ENCODE measurements around the gene PARVB.

Gene PARVB

GRCh38 chr22:44214764-44215163, 190.7 kb downstream of the PARVB start:
- no peak for DNase-seq (ENCODE audit: low read depth, low spot score)

- no peak for DNase-seq (ENCODE audit: low read depth, low spot score)
Measured at GRCh38 chr22:44215287-44215686, 191.2 kb downstream of the PARVB start.

- DNase-seq (ENCODE audit: low read depth, low spot score), result no peak
Measured at GRCh38 chr22:44217346-44217745, 193.2 kb downstream of the PARVB start.

GRCh38 chr22:44218071-44218470, 194.0 kb downstream of the PARVB start:
- no peak for DNase-seq (ENCODE audit: low read depth, low spot score)

GRCh38 chr22:44219101-44219870, 195.2 kb downstream of the PARVB start:
- DNase-seq (ENCODE audit: low read depth, low spot score), result no peak

GRCh38 chr22:44220727-44221680, 196.9 kb downstream of the PARVB start:
- no peak for DNase-seq (ENCODE audit: low read depth, low spot score)

GRCh38 chr22:44221710-44222475, 197.8 kb downstream of the PARVB start:
- DNase-seq (ENCODE audit: low read depth, low spot score), result no peak
